GM12874 (cell line): ENCODE measurements around the gene ZFP30.

Experiments
- CTCF ChIP-seq: IDR thresholded peaks from 2 replicates; pipeline ENCODE4 v1.5.1; 2011; ENCODE audit warnings: low read depth, mild to moderate bottlenecking, control low read depth, low read length, moderate library complexity; ENCODE audit not compliant: insufficient read depth

ZFP30 gene

GRCh38 chr19:37669450-37669914, 14.2 kb upstream of the ZFP30 start:
- TF ChIP-seq CTCF: no peak

GRCh38 chr19:37655689-37656371, 565 bp upstream of the ZFP30 start:
- TF ChIP-seq CTCF: no peak

GRCh38 chr19:37654629-37655300, 500 bp downstream of the ZFP30 start:
- TF ChIP-seq CTCF: no peak

- TF ChIP-seq CTCF: no peak
Measured at GRCh38 chr19:37654118-37654517, 1.1 kb downstream of the ZFP30 start.

- no peak for TF ChIP-seq CTCF
Measured at GRCh38 chr19:37635076-37636056, 19.9 kb downstream of the ZFP30 start.

- TF ChIP-seq CTCF: no peak
Measured at GRCh38 chr19:37594982-37595382, 60.3 kb downstream of the ZFP30 start.
